GM23338 (cell line): ENCODE data around the gene PLIN5. TPM values are rescaled to one million over a fixed set of nuclear protein-coding genes. Genes with fewer than 3 reads are reported as not detected.

Experiments
- ATAC-seq: fragments of 200-7000 bp; cut with Tn5 transposase; 3 replicates; pipeline ENCODE4 v1.9.1; 2020
- DNase-seq: peaks from one replicate; pipeline ENCODE4 v3.0.0-alpha.2; 2015; ENCODE audit warnings: low spot score
- H2AFZ ChIP-seq: fragments of 200-600 bp; sonication (generic); 2 replicates; pipeline ENCODE4 v1.8.0; 2016; ENCODE audit warnings: antibody characterized with exemption, mild to moderate bottlenecking, moderate library complexity
- H3F3A ChIP-seq: fragments of 200-600 bp; sonication (generic); replicated peaks from 2 replicates; pipeline ENCODE4 v1.8.0; 2017; ENCODE audit warnings: antibody characterized with exemption, mixed run types, low read depth
- H3K27ac ChIP-seq: fragments of 200-600 bp; sonication (generic); 2 replicates; pipeline ENCODE4 v1.6.1; 2016; ENCODE audit warnings: low read depth
- H3K27me3 ChIP-seq: fragments of 200-600 bp; sonication (generic); 2 replicates; pipeline ENCODE4 v1.8.0; 2016; ENCODE audit warnings: mild to moderate bottlenecking, mixed run types, moderate library complexity; ENCODE audit not compliant: insufficient read depth
- H3K36me3 ChIP-seq: fragments of 200-600 bp; sonication (generic); 2 replicates; pipeline ENCODE4 v1.8.0; 2016; ENCODE audit warnings: mild to moderate bottlenecking; ENCODE audit not compliant: insufficient read depth
- H3K4me1 ChIP-seq: fragments of 200-600 bp; sonication (generic); 2 replicates; pipeline ENCODE4 v1.8.0; 2016; ENCODE audit warnings: mild to moderate bottlenecking, moderate library complexity; ENCODE audit not compliant: insufficient read depth
- H3K4me2 ChIP-seq: fragments of 200-600 bp; sonication (generic); 2 replicates; pipeline ENCODE4 v1.7.1; 2017; ENCODE audit warnings: mixed run types
- H3K4me3 ChIP-seq: fragments of 200-600 bp; sonication (generic); 2 replicates; pipeline ENCODE4 v1.6.1; 2016; ENCODE audit warnings: mixed run types
- H3K79me2 ChIP-seq: fragments of 200-600 bp; sonication (generic); replicated peaks from 2 replicates; pipeline ENCODE4 v1.8.0; 2017; ENCODE audit warnings: mild to moderate bottlenecking; ENCODE audit not compliant: insufficient read depth
- H3K9me2 ChIP-seq: fragments of 200-600 bp; sonication (generic); 2 replicates; pipeline ENCODE4 v1.8.0; 2017; ENCODE audit not compliant: insufficient read depth
- H4K20me1 ChIP-seq: fragments of 200-600 bp; sonication (generic); replicated peaks from 2 replicates; pipeline ENCODE4 v1.8.0; 2017; ENCODE audit warnings: mild to moderate bottlenecking; ENCODE audit not compliant: insufficient read depth
- H3K27ac Mint-ChIP-seq: 2 replicates; pipeline ENCODE4 v1.8.0; 2020; ENCODE audit warnings: inconsistent platforms, mild to moderate bottlenecking, moderate library complexity, mixed read lengths
- H3K27me3 Mint-ChIP-seq: 3 replicates; pipeline ENCODE4 v1.8.0; 2022; ENCODE audit warnings: low read depth, mild to moderate bottlenecking, moderate library complexity, mixed read lengths, inconsistent platforms; ENCODE audit not compliant: insufficient read depth, poor library complexity
- H3K36me3 Mint-ChIP-seq: 3 replicates; pipeline ENCODE4 v1.8.0; 2021; ENCODE audit warnings: low read depth, mild to moderate bottlenecking, inconsistent platforms, moderate library complexity, mixed read lengths
- H3K4me1 Mint-ChIP-seq: 3 replicates; pipeline ENCODE4 v1.8.0; 2020; ENCODE audit warnings: mild to moderate bottlenecking, inconsistent platforms, mixed read lengths
- H3K4me3 Mint-ChIP-seq: 3 replicates; pipeline ENCODE4 v1.8.0; 2021; ENCODE audit warnings: moderate library complexity, mild to moderate bottlenecking, inconsistent platforms, mixed read lengths
- H3K9me3 Mint-ChIP-seq: 3 replicates; pipeline ENCODE4 v1.8.0; 2020; ENCODE audit warnings: moderate library complexity, mild to moderate bottlenecking, inconsistent platforms, mixed read lengths
- CREB1 ChIP-seq: fragments of 250-450 bp; sonication (Bioruptor Pico); IDR thresholded peaks from 2 replicates; pipeline ENCODE4 v1.5.0; 2020; ENCODE audit warnings: low read depth, mild to moderate bottlenecking, moderate library complexity
- EZH2 ChIP-seq: fragments of 200-600 bp; sonication (generic); IDR thresholded peaks from one replicate; pipeline ENCODE4 v1.8.0; 2017; ENCODE audit warnings: antibody characterized with exemption, mild to moderate bottlenecking, low read depth; ENCODE audit not compliant: unreplicated experiment
- EZH2phosphoT487 ChIP-seq: fragments of 200-600 bp; sonication (generic); IDR thresholded peaks from one replicate; pipeline ENCODE4 v1.8.1; 2018; ENCODE audit warnings: antibody characterized with exemption; ENCODE audit not compliant: unreplicated experiment
- JUNB ChIP-seq: IDR thresholded peaks from one replicate; pipeline ENCODE4 v1.6.1; 2016; ENCODE audit warnings: antibody characterized with exemption; ENCODE audit not compliant: unreplicated experiment
- NANOG ChIP-seq: IDR thresholded peaks from 2 replicates; pipeline ENCODE4 v1.6.1; 2016; ENCODE audit warnings: antibody characterized with exemption, borderline replicate concordance
- POLR2AphosphoS5 ChIP-seq: IDR thresholded peaks from 2 replicates; pipeline ENCODE4 v1.6.1; 2016; ENCODE audit warnings: antibody characterized with exemption, low read depth
- REST ChIP-seq: IDR thresholded peaks from one replicate; pipeline ENCODE4 v1.6.1; 2018; ENCODE audit warnings: antibody characterized with exemption; ENCODE audit not compliant: unreplicated experiment
- STAT1 ChIP-seq: IDR thresholded peaks from one replicate; pipeline ENCODE4 v1.6.1; 2016; ENCODE audit warnings: antibody characterized with exemption; ENCODE audit not compliant: unreplicated experiment
- ZNF114 ChIP-seq: fragments of 250-450 bp; sonication (Bioruptor Pico); IDR thresholded peaks from 2 replicates; pipeline ENCODE4 v1.5.0; 2020; ENCODE audit warnings: mild to moderate bottlenecking, moderate library complexity
- ZNF331 ChIP-seq: fragments of 250-450 bp; sonication (Bioruptor Pico); IDR thresholded peaks from 2 replicates; pipeline ENCODE4 v1.5.0; 2020; ENCODE audit warnings: low read depth, mild to moderate bottlenecking, moderate library complexity
- polyA plus RNA-seq: library from polyadenylated mRNA; unstranded; fragments of >200 nt; fragmentation: Nextera tagmentation; extraction: Ambion mirVana; gene quantifications from 2 replicates; pipeline ENCODE4 v1.2.1, GENCODE V29; 2016
- total RNA-seq: library from RNA; depleted of rRNA; stranded (reverse); fragments of >200 nt; shearing (Covaris generic); gene quantifications from 2 replicates; pipeline ENCODE4 v1.2.3, GENCODE V29; 2014
- TF ChIP-seq, protein P1 (sequence below), 2 experiments: fragments of 200-600 bp in 1 of 2; sonication (generic) in 1 of 2; conservative IDR thresholded peaks; 2 replicates each; pipeline versions ENCODE4 v1.5.1 to v1.6.1; 2016 to 2017; ENCODE audit warnings: antibody characterized with exemption in 2 of 2, low read depth in 2 of 2, mild to moderate bottlenecking in 2 of 2, moderate library complexity in 1 of 2
- TF ChIP-seq, protein P2 (sequence below): IDR thresholded peaks from 2 replicates; pipeline ENCODE4 v1.6.1; 2016; ENCODE audit warnings: antibody characterized with exemption
- TF ChIP-seq, protein P3 (sequence below): fragments of 250-450 bp; sonication (Bioruptor Pico); IDR thresholded peaks from 2 replicates; pipeline ENCODE4 v1.5.0; 2020; ENCODE audit warnings: mild to moderate bottlenecking, moderate library complexity

The PLIN5 gene
- total and polyA plus RNA-seq, 2 experiments from 2014 or later, result 1.9 to 3.5 TPM

DNA sequence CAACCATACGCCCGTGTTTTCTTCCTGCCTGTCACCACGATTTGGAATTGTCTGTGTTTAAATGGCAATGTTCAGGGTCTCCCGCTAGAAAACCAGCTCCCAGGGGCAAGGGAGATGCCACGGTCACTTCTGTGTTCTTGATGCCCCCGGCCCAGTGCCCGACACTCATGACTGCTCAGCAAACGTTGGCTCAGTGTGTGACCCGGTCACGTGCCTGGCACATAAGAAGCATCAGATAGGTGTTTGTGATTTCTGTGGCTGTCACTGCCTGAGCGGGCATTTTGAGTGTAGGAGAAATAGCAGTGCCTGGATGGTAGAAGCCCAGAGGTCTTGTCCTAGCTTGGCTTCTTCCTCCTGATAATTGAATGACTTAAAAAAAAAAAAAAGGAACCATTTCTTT lies 47.5 kb downstream of the PLIN5 start:
- Mint-ChIP-seq H3K4me3 (no peak overlapping the region), H3K9me3 (no peaks in the 10 kb centered on the region; the same call in 2 of the 3 replicates)
- no peak overlapping the region for H3K4me3 ChIP-seq

More for the DNA sequence above, 47.5 kb downstream of the PLIN5 start:
- Histone ChIP-seq H3K9me2 (no peaks in the 10 kb centered on the region), H3K27me3 (no peaks in the 10 kb centered on the region), H4K20me1 (peaks cover under 1% of the 10 kb centered on the region; the same call in 1 of the 2 replicates), H3K79me2 (0 out of 2 replicates have a peak, but pooled peaks cover 3% of the 10 kb centered on the region), H3K27ac (no peak overlapping the region), H3K4me1 (no peaks in the 10 kb centered on the region), H3K36me3 (peaks cover 21% of the 10 kb centered on the region; the same call in 1 of the 2 replicates), H3K4me2 (no peak overlapping the region), H3F3A (peaks cover 8% of the 10 kb centered on the region; the same call in 1 of the 2 replicates), H2AFZ (no peak overlapping the region)
- no peaks in the 10 kb centered on the region for H3K27me3 Mint-ChIP-seq
- DNase-seq (no peak), ATAC-seq (no peak)
- H3K36me3 Mint-ChIP-seq, result peaks cover 49% of the 10 kb centered on the region
- H3K4me1 Mint-ChIP-seq, result no peaks in the 10 kb centered on the region; the same call in 2 of the 3 replicates
- TF ChIP-seq ZNF331 (CRISPR knock-in tag) (no peak), REST (no peak), CREB1 (CRISPR knock-in tag) (no peak), EZH2 (no peak), NANOG (no peak), JUNB (no peak), POLR2AphosphoS5 (no peak), STAT1 (no peak), EZH2phosphoT487 (no peak), ZNF114 (CRISPR knock-in tag) (no peak)
- TF ChIP-seq, protein P1, sequence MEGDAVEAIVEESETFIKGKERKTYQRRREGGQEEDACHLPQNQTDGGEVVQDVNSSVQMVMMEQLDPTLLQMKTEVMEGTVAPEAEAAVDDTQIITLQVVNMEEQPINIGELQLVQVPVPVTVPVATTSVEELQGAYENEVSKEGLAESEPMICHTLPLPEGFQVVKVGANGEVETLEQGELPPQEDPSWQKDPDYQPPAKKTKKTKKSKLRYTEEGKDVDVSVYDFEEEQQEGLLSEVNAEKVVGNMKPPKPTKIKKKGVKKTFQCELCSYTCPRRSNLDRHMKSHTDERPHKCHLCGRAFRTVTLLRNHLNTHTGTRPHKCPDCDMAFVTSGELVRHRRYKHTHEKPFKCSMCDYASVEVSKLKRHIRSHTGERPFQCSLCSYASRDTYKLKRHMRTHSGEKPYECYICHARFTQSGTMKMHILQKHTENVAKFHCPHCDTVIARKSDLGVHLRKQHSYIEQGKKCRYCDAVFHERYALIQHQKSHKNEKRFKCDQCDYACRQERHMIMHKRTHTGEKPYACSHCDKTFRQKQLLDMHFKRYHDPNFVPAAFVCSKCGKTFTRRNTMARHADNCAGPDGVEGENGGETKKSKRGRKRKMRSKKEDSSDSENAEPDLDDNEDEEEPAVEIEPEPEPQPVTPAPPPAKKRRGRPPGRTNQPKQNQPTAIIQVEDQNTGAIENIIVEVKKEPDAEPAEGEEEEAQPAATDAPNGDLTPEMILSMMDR (conservative IDR thresholded peaks at IDR 0.05; ENCODE audit: low read depth in 2 of 2), result no peak
- TF ChIP-seq, protein P2, sequence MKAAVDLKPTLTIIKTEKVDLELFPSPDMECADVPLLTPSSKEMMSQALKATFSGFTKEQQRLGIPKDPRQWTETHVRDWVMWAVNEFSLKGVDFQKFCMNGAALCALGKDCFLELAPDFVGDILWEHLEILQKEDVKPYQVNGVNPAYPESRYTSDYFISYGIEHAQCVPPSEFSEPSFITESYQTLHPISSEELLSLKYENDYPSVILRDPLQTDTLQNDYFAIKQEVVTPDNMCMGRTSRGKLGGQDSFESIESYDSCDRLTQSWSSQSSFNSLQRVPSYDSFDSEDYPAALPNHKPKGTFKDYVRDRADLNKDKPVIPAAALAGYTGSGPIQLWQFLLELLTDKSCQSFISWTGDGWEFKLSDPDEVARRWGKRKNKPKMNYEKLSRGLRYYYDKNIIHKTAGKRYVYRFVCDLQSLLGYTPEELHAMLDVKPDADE, result no peak
- TF ChIP-seq, protein P3, sequence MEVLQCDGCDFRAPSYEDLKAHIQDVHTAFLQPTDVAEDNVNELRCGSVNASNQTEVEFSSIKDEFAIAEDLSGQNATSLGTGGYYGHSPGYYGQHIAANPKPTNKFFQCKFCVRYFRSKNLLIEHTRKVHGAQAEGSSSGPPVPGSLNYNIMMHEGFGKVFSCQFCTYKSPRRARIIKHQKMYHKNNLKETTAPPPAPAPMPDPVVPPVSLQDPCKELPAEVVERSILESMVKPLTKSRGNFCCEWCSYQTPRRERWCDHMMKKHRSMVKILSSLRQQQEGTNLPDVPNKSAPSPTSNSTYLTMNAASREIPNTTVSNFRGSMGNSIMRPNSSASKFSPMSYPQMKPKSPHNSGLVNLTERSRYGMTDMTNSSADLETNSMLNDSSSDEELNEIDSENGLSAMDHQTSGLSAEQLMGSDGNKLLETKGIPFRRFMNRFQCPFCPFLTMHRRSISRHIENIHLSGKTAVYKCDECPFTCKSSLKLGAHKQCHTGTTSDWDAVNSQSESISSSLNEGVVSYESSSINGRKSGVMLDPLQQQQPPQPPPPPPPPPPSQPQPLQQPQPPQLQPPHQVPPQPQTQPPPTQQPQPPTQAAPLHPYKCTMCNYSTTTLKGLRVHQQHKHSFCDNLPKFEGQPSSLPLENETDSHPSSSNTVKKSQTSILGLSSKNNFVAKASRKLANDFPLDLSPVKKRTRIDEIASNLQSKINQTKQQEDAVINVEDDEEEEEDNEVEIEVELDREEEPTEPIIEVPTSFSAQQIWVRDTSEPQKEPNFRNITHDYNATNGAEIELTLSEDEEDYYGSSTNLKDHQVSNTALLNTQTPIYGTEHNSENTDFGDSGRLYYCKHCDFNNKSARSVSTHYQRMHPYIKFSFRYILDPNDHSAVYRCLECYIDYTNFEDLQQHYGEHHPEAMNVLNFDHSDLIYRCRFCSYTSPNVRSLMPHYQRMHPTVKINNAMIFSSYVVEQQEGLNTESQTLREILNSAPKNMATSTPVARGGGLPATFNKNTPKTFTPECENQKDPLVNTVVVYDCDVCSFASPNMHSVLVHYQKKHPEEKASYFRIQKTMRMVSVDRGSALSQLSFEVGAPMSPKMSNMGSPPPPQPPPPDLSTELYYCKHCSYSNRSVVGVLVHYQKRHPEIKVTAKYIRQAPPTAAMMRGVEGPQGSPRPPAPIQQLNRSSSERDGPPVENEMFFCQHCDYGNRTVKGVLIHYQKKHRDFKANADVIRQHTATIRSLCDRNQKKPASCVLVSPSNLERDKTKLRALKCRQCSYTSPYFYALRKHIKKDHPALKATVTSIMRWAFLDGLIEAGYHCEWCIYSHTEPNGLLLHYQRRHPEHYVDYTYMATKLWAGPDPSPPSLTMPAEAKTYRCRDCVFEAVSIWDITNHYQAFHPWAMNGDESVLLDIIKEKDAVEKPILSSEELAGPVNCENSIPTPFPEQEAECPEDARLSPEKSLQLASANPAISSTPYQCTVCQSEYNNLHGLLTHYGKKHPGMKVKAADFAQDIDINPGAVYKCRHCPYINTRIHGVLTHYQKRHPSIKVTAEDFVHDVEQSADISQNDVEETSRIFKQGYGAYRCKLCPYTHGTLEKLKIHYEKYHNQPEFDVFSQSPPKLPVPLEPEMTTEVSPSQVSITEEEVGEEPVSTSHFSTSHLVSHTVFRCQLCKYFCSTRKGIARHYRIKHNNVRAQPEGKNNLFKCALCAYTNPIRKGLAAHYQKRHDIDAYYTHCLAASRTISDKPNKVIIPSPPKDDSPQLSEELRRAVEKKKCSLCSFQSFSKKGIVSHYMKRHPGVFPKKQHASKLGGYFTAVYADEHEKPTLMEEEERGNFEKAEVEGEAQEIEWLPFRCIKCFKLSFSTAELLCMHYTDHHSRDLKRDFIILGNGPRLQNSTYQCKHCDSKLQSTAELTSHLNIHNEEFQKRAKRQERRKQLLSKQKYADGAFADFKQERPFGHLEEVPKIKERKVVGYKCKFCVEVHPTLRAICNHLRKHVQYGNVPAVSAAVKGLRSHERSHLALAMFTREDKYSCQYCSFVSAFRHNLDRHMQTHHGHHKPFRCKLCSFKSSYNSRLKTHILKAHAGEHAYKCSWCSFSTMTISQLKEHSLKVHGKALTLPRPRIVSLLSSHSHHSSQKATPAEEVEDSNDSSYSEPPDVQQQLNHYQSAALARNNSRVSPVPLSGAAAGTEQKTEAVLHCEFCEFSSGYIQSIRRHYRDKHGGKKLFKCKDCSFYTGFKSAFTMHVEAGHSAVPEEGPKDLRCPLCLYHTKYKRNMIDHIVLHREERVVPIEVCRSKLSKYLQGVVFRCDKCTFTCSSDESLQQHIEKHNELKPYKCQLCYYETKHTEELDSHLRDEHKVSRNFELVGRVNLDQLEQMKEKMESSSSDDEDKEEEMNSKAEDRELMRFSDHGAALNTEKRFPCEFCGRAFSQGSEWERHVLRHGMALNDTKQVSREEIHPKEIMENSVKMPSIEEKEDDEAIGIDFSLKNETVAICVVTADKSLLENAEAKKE (CRISPR knock-in tag), result no peak
- H3K27ac Mint-ChIP-seq, result no peak overlapping the region
